GM23338 (cell line): ENCODE measurements around the gene CDH23. TPM values are rescaled to one million over a fixed set of nuclear protein-coding genes. Genes with fewer than 3 reads are reported as not detected.

Experiments used
- ATAC-seq: fragments of 200-7000 bp; cut with Tn5 transposase; 3 replicates; pipeline ENCODE4 v1.9.1; 2020
- DNase-seq: peaks from one replicate; pipeline ENCODE4 v3.0.0-alpha.2; 2015; ENCODE audit warnings: low spot score
- H2AFZ ChIP-seq: fragments of 200-600 bp; sonication (generic); 2 replicates; pipeline ENCODE4 v1.8.0; 2016; ENCODE audit warnings: antibody characterized with exemption, mild to moderate bottlenecking, moderate library complexity
- H3F3A ChIP-seq: fragments of 200-600 bp; sonication (generic); replicated peaks from 2 replicates; pipeline ENCODE4 v1.8.0; 2017; ENCODE audit warnings: antibody characterized with exemption, mixed run types, low read depth
- H3K27ac ChIP-seq: fragments of 200-600 bp; sonication (generic); 2 replicates; pipeline ENCODE4 v1.6.1; 2016; ENCODE audit warnings: low read depth
- H3K27me3 ChIP-seq: fragments of 200-600 bp; sonication (generic); 2 replicates; pipeline ENCODE4 v1.8.0; 2016; ENCODE audit warnings: mild to moderate bottlenecking, mixed run types, moderate library complexity; ENCODE audit not compliant: insufficient read depth
- H3K36me3 ChIP-seq: fragments of 200-600 bp; sonication (generic); 2 replicates; pipeline ENCODE4 v1.8.0; 2016; ENCODE audit warnings: mild to moderate bottlenecking; ENCODE audit not compliant: insufficient read depth
- H3K4me1 ChIP-seq: fragments of 200-600 bp; sonication (generic); 2 replicates; pipeline ENCODE4 v1.8.0; 2016; ENCODE audit warnings: mild to moderate bottlenecking, moderate library complexity; ENCODE audit not compliant: insufficient read depth
- H3K4me2 ChIP-seq: fragments of 200-600 bp; sonication (generic); 2 replicates; pipeline ENCODE4 v1.7.1; 2017; ENCODE audit warnings: mixed run types
- H3K4me3 ChIP-seq: fragments of 200-600 bp; sonication (generic); 2 replicates; pipeline ENCODE4 v1.6.1; 2016; ENCODE audit warnings: mixed run types
- H3K79me2 ChIP-seq: fragments of 200-600 bp; sonication (generic); replicated peaks from 2 replicates; pipeline ENCODE4 v1.8.0; 2017; ENCODE audit warnings: mild to moderate bottlenecking; ENCODE audit not compliant: insufficient read depth
- H3K9me2 ChIP-seq: fragments of 200-600 bp; sonication (generic); 2 replicates; pipeline ENCODE4 v1.8.0; 2017; ENCODE audit not compliant: insufficient read depth
- H4K20me1 ChIP-seq: fragments of 200-600 bp; sonication (generic); replicated peaks from 2 replicates; pipeline ENCODE4 v1.8.0; 2017; ENCODE audit warnings: mild to moderate bottlenecking; ENCODE audit not compliant: insufficient read depth
- H3K27ac Mint-ChIP-seq: 2 replicates; pipeline ENCODE4 v1.8.0; 2020; ENCODE audit warnings: inconsistent platforms, mild to moderate bottlenecking, moderate library complexity, mixed read lengths
- H3K27me3 Mint-ChIP-seq: 3 replicates; pipeline ENCODE4 v1.8.0; 2022; ENCODE audit warnings: low read depth, mild to moderate bottlenecking, moderate library complexity, mixed read lengths, inconsistent platforms; ENCODE audit not compliant: insufficient read depth, poor library complexity
- H3K36me3 Mint-ChIP-seq: 3 replicates; pipeline ENCODE4 v1.8.0; 2021; ENCODE audit warnings: low read depth, mild to moderate bottlenecking, inconsistent platforms, moderate library complexity, mixed read lengths
- H3K4me1 Mint-ChIP-seq: 3 replicates; pipeline ENCODE4 v1.8.0; 2020; ENCODE audit warnings: mild to moderate bottlenecking, inconsistent platforms, mixed read lengths
- H3K4me3 Mint-ChIP-seq: 3 replicates; pipeline ENCODE4 v1.8.0; 2021; ENCODE audit warnings: moderate library complexity, mild to moderate bottlenecking, inconsistent platforms, mixed read lengths
- H3K9me3 Mint-ChIP-seq: 3 replicates; pipeline ENCODE4 v1.8.0; 2020; ENCODE audit warnings: moderate library complexity, mild to moderate bottlenecking, inconsistent platforms, mixed read lengths
- CREB1 ChIP-seq: fragments of 250-450 bp; sonication (Bioruptor Pico); IDR thresholded peaks from 2 replicates; pipeline ENCODE4 v1.5.0; 2020; ENCODE audit warnings: low read depth, mild to moderate bottlenecking, moderate library complexity
- EZH2phosphoT487 ChIP-seq: fragments of 200-600 bp; sonication (generic); IDR thresholded peaks from one replicate; pipeline ENCODE4 v1.8.1; 2018; ENCODE audit warnings: antibody characterized with exemption; ENCODE audit not compliant: unreplicated experiment
- NANOG ChIP-seq: IDR thresholded peaks from 2 replicates; pipeline ENCODE4 v1.6.1; 2016; ENCODE audit warnings: antibody characterized with exemption, borderline replicate concordance
- POLR2AphosphoS5 ChIP-seq: IDR thresholded peaks from 2 replicates; pipeline ENCODE4 v1.6.1; 2016; ENCODE audit warnings: antibody characterized with exemption, low read depth
- STAT1 ChIP-seq: IDR thresholded peaks from one replicate; pipeline ENCODE4 v1.6.1; 2016; ENCODE audit warnings: antibody characterized with exemption; ENCODE audit not compliant: unreplicated experiment
- ZNF331 ChIP-seq: fragments of 250-450 bp; sonication (Bioruptor Pico); IDR thresholded peaks from 2 replicates; pipeline ENCODE4 v1.5.0; 2020; ENCODE audit warnings: low read depth, mild to moderate bottlenecking, moderate library complexity
- polyA plus RNA-seq: library from polyadenylated mRNA; unstranded; fragments of >200 nt; fragmentation: Nextera tagmentation; extraction: Ambion mirVana; gene quantifications from 2 replicates; pipeline ENCODE4 v1.2.1, GENCODE V29; 2016
- total RNA-seq: library from RNA; depleted of rRNA; stranded (reverse); fragments of >200 nt; shearing (Covaris generic); gene quantifications from 2 replicates; pipeline ENCODE4 v1.2.3, GENCODE V29; 2014
- TF ChIP-seq, protein P1 (sequence below): fragments of 250-450 bp; sonication (Bioruptor Pico); IDR thresholded peaks from 2 replicates; pipeline ENCODE4 v1.5.0; 2020; ENCODE audit warnings: mild to moderate bottlenecking, moderate library complexity
- TF ChIP-seq, protein P2 (sequence below), 2 experiments: fragments of 200-600 bp in 1 of 2; sonication (generic) in 1 of 2; conservative IDR thresholded peaks; 2 replicates each; pipeline versions ENCODE4 v1.5.1 to v1.6.1; 2016 to 2017; ENCODE audit warnings: antibody characterized with exemption in 2 of 2, low read depth in 2 of 2, mild to moderate bottlenecking in 2 of 2, moderate library complexity in 1 of 2

CDH23 gene
- total and polyA plus RNA-seq, 2 experiments from 2014 or later: 0.95 to 4.3 TPM

DNA sequence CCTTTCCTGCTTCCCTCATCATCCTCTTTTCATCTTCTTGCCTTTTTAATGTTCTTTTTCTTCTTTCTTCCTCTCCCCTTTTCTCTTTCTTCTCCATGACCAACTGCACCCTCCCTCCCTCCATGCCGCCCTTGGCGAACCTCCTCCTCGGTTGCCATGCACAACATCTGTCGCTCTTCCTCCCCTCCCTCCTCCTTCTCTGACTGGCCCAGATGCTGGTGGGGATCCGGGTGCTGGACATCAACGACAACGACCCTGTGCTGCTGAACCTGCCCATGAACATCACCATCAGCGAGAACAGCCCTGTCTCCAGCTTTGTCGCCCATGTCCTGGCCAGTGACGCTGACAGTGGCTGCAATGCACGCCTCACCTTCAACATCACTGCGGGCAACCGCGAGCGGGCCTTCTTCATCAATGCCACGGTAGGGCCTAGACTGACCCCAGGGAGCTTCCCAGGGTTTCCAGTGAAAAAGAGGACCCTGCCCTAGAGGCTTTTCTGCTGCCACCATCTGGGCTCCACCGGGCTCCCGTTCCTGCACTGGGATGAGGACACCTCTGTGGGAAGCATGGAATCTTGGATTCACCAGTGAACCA, 388.1 kb downstream of the CDH23 start (continued):
- TF ChIP-seq, protein P1, sequence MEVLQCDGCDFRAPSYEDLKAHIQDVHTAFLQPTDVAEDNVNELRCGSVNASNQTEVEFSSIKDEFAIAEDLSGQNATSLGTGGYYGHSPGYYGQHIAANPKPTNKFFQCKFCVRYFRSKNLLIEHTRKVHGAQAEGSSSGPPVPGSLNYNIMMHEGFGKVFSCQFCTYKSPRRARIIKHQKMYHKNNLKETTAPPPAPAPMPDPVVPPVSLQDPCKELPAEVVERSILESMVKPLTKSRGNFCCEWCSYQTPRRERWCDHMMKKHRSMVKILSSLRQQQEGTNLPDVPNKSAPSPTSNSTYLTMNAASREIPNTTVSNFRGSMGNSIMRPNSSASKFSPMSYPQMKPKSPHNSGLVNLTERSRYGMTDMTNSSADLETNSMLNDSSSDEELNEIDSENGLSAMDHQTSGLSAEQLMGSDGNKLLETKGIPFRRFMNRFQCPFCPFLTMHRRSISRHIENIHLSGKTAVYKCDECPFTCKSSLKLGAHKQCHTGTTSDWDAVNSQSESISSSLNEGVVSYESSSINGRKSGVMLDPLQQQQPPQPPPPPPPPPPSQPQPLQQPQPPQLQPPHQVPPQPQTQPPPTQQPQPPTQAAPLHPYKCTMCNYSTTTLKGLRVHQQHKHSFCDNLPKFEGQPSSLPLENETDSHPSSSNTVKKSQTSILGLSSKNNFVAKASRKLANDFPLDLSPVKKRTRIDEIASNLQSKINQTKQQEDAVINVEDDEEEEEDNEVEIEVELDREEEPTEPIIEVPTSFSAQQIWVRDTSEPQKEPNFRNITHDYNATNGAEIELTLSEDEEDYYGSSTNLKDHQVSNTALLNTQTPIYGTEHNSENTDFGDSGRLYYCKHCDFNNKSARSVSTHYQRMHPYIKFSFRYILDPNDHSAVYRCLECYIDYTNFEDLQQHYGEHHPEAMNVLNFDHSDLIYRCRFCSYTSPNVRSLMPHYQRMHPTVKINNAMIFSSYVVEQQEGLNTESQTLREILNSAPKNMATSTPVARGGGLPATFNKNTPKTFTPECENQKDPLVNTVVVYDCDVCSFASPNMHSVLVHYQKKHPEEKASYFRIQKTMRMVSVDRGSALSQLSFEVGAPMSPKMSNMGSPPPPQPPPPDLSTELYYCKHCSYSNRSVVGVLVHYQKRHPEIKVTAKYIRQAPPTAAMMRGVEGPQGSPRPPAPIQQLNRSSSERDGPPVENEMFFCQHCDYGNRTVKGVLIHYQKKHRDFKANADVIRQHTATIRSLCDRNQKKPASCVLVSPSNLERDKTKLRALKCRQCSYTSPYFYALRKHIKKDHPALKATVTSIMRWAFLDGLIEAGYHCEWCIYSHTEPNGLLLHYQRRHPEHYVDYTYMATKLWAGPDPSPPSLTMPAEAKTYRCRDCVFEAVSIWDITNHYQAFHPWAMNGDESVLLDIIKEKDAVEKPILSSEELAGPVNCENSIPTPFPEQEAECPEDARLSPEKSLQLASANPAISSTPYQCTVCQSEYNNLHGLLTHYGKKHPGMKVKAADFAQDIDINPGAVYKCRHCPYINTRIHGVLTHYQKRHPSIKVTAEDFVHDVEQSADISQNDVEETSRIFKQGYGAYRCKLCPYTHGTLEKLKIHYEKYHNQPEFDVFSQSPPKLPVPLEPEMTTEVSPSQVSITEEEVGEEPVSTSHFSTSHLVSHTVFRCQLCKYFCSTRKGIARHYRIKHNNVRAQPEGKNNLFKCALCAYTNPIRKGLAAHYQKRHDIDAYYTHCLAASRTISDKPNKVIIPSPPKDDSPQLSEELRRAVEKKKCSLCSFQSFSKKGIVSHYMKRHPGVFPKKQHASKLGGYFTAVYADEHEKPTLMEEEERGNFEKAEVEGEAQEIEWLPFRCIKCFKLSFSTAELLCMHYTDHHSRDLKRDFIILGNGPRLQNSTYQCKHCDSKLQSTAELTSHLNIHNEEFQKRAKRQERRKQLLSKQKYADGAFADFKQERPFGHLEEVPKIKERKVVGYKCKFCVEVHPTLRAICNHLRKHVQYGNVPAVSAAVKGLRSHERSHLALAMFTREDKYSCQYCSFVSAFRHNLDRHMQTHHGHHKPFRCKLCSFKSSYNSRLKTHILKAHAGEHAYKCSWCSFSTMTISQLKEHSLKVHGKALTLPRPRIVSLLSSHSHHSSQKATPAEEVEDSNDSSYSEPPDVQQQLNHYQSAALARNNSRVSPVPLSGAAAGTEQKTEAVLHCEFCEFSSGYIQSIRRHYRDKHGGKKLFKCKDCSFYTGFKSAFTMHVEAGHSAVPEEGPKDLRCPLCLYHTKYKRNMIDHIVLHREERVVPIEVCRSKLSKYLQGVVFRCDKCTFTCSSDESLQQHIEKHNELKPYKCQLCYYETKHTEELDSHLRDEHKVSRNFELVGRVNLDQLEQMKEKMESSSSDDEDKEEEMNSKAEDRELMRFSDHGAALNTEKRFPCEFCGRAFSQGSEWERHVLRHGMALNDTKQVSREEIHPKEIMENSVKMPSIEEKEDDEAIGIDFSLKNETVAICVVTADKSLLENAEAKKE (CRISPR knock-in tag): no peak

DNA sequence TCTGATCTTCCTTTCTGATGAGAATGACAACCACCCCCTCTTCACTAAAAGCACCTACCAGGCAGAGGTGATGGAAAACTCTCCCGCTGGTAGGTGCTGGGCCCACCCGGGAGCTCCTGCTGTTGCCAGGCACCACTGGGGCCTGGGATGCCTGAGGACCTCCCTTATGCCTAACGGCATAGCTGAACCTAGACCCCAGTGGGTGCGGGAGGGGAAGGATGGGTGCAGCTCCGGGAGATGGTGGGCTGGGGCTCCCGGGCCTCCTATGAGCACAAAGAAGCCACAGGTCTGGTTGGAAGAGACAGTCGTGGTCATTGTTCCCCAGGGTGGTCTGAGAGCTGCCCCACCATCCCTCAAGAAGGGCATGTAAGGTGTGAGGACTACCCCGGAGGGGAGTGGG, 392.2 kb downstream of the CDH23 start:
- Mint-ChIP-seq H3K9me3 (no peaks in the 10 kb centered on the region; the same call in 2 of the 3 replicates), H3K36me3 (no peaks in the 10 kb centered on the region), H3K27me3 (peaks cover 20% of the 10 kb centered on the region), H3K4me1 (no peaks in the 10 kb centered on the region), H3K27ac (no peak overlapping the region), H3K4me3 (no peak overlapping the region)
- Histone ChIP-seq H3K79me2 (no peaks in the 10 kb centered on the region), H3K27ac (no peak overlapping the region), H2AFZ (no peak overlapping the region), H3K36me3 (no peaks in the 10 kb centered on the region), H3K27me3 (no peaks in the 10 kb centered on the region), H4K20me1 (no peaks in the 10 kb centered on the region), H3K9me2 (no peaks in the 10 kb centered on the region), H3K4me1 (no peaks in the 10 kb centered on the region), H3F3A (no peaks in the 10 kb centered on the region), H3K4me3 (no peak overlapping the region), H3K4me2 (no peak overlapping the region)
- ATAC-seq (no peak), DNase-seq (no peak)
- TF ChIP-seq STAT1 (no peak), POLR2AphosphoS5 (no peak), NANOG (no peak), ZNF331 (no peak), EZH2phosphoT487 (no peak), CREB1 (CRISPR knock-in tag) (no peak)
- TF ChIP-seq, protein P2, sequence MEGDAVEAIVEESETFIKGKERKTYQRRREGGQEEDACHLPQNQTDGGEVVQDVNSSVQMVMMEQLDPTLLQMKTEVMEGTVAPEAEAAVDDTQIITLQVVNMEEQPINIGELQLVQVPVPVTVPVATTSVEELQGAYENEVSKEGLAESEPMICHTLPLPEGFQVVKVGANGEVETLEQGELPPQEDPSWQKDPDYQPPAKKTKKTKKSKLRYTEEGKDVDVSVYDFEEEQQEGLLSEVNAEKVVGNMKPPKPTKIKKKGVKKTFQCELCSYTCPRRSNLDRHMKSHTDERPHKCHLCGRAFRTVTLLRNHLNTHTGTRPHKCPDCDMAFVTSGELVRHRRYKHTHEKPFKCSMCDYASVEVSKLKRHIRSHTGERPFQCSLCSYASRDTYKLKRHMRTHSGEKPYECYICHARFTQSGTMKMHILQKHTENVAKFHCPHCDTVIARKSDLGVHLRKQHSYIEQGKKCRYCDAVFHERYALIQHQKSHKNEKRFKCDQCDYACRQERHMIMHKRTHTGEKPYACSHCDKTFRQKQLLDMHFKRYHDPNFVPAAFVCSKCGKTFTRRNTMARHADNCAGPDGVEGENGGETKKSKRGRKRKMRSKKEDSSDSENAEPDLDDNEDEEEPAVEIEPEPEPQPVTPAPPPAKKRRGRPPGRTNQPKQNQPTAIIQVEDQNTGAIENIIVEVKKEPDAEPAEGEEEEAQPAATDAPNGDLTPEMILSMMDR (conservative IDR thresholded peaks at IDR 0.05; ENCODE audit: low read depth in 2 of 2): no peak
- TF ChIP-seq, protein P1 (CRISPR knock-in tag): no peak
